Gastrocnemius medialis (tissue), 4 donors: Measurements from ENCODE around the gene KLHDC7B.

Experiments
- CTCF ChIP-seq, 5 experiments: fragments of 450-650 bp in 3 of 5; fragments of 200-600 bp in 2 of 5; sonication (generic) in 2 of 5; IDR thresholded peaks in 4 of 5; conservative IDR thresholded peaks in 1 of 5; 1 replicate in 4 of 5; 2 replicates in 1 of 5; pipeline ENCODE4 v1.5.1; 2016 to 2019; ENCODE audit warnings: antibody characterized with exemption in 5 of 5, mild to moderate bottlenecking in 3 of 5, moderate library complexity in 3 of 5
- POLR2A ChIP-seq, 2 donors: fragments of 450-650 bp; IDR thresholded peaks; one replicate each; pipeline ENCODE4 v1.6.1; 2017; ENCODE audit warnings: antibody characterized with exemption in 2 of 2, mild to moderate bottlenecking in 2 of 2, moderate library complexity in 2 of 2

GRCh38 chr22:50573491-50574382 lies 28.0 kb downstream of the KLHDC7B start:
- TF ChIP-seq CTCF (IDR thresholded peaks at IDR 0.05 in 4 of 5, conservative IDR thresholded peaks at IDR 0.05 in 1 of 5) (no peak), POLR2A (IDR thresholded peaks at IDR 0.05) (no peak)
